AG10803 (cell line): ENCODE results near the gene APBB1IP.
"Not testable (repeated sequence)": the region's sequence is repeated elsewhere in the genome, so short reads cannot be mapped to it uniquely, and the experiment has no call there.

Experiments used
- DNase-seq: peaks from one replicate; pipeline ENCODE4 v3.0.0; 2010; ENCODE audit warnings: low read depth
- H3K4me3 ChIP-seq: 2 replicates; pipeline ENCODE4 v1.5.1; 2011; ENCODE audit warnings: mild to moderate bottlenecking, low read length, control low read depth
- TF ChIP-seq, protein P1 (sequence below): conservative IDR thresholded peaks from 2 replicates; pipeline ENCODE4 v1.5.1; 2011; ENCODE audit warnings: mild to moderate bottlenecking, low read length, control low read depth, inconsistent platforms

APBB1IP gene

DNA sequence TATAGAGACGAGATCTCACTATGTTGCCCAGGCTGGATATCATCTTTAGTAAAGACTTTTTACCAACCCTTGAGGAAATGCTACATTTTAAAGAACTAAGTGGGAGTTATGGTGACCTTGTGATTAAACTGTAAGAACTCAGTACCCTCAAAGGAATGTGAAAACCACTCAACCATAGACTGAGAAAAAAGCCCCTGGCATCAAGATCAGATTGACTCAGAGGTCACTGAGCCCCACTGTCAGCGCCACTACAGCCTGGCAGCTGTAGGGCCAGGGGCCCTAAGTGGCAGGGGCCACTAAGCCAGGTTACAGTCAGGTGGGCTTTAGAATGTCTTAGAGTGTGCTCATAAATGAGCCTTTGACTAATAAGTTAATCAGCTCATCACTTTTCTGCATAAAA, 55.9 kb downstream of the APBB1IP start:
- no peak overlapping the region for H3K4me3 ChIP-seq
- no peak for DNase-seq
- TF ChIP-seq, protein P1, sequence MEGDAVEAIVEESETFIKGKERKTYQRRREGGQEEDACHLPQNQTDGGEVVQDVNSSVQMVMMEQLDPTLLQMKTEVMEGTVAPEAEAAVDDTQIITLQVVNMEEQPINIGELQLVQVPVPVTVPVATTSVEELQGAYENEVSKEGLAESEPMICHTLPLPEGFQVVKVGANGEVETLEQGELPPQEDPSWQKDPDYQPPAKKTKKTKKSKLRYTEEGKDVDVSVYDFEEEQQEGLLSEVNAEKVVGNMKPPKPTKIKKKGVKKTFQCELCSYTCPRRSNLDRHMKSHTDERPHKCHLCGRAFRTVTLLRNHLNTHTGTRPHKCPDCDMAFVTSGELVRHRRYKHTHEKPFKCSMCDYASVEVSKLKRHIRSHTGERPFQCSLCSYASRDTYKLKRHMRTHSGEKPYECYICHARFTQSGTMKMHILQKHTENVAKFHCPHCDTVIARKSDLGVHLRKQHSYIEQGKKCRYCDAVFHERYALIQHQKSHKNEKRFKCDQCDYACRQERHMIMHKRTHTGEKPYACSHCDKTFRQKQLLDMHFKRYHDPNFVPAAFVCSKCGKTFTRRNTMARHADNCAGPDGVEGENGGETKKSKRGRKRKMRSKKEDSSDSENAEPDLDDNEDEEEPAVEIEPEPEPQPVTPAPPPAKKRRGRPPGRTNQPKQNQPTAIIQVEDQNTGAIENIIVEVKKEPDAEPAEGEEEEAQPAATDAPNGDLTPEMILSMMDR: no peak

DNA sequence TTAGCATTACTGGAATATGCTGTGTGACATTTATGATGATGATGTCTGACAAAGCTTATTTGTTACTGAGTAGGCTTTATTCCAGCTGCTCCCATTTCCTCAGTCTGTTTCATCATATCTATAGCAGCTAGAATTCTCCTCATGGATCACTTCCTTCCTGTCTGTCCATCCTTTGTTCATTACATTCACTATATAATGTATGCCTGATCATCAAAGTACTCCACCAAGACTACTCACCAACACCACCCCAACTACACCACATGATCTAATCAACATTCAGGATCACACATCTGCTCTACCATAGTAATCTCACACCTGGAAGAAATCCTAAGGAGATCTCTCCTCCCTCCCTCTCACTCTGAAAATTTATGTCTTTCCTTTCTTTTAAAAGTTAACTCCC, 61.3 kb downstream of the APBB1IP start:
- H3K4me3 ChIP-seq: no peak overlapping the region
- peak; percentile 20 for DNase-seq
- TF ChIP-seq, protein P1: no peak

DNA sequence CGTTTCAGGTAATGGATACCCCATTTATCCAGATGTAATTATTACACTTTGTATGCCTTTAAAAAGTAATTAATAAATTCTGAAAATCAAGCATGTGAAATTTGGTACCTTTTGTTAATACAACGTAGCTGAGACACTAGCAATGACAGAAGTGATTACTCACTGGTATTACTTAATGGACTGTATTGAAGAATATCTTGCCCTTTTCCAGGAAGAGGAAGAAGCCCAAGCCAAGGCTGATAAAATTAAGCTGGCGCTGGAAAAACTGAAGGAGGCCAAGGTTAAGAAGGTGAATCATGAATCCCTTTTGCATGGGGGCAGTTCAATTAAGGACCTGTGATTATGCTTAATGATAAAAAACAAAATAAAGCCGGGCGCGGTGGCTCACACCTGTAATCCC, 64.8 kb downstream of the APBB1IP start:
- no peak overlapping the region for H3K4me3 ChIP-seq
- TF ChIP-seq, protein P1: no peak
- DNase-seq: no peak

DNA sequence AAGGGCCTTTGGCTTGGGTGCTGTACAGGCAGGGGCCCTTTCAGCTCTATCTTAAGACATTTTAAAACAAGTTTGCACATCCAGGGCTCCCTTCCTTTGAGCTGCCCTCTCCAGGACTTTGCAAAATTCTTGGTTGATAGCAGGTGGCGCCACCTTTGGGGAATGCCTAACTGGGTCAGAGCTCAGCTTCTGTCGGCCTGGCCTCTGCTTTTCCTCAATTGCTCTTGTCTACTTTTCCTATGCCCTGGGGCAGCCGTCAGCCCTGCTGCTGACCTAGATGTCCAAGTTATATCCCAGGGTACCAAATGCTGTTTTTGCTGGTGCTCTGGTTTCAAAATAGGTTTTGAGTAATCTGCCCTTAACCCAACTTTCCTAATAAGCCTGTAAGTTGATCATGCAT, 65.8 kb downstream of the APBB1IP start:
- TF ChIP-seq, protein P1: peak; percentile 11; the same call in 1 of the 2 replicates
- no peak for DNase-seq
- no peak overlapping the region for H3K4me3 ChIP-seq

DNA sequence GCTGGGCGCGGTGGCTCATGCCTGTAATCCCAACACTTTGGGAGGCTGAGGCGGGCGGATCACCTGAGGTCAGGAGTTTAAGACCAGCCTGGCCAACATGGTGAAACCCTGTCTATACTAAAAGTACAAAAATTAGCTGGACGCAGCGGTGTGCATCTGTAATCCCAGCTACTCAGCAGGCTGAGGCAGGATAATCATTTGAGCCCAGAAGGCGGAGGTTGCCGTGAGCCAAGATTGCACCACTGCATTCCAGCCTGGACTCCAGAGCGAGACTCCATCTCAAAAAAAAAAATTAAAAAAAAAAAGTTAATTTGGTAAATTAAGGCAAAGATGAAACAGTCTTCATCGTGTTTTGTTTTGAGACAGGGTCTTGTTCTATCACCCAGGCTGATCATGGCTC, 66.3 kb downstream of the APBB1IP start:
- H3K4me3 ChIP-seq, DNase-seq: not testable (repeated sequence)

DNA sequence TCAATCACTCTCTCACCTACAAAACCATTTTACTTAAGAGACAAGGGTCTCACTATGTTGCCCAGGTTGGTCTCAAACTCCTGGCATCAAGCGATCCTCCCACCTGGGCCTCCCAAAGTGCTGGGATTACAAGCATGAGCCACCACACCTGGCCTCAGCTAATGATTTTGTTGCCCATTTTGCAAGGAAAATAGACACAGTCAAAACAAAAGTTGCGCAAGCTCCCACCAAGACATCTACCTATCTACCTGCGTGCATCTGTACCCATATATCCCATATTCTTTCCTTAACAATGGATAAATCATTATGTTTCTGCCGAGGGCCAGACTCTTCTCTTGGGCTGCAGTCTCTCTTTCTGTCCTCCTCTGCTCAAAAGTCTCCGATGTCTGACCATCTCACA, 67.3 kb downstream of the APBB1IP start:
- TF ChIP-seq, protein P1: no peak
- DNase-seq: no peak
- no peak overlapping the region for H3K4me3 ChIP-seq

DNA sequence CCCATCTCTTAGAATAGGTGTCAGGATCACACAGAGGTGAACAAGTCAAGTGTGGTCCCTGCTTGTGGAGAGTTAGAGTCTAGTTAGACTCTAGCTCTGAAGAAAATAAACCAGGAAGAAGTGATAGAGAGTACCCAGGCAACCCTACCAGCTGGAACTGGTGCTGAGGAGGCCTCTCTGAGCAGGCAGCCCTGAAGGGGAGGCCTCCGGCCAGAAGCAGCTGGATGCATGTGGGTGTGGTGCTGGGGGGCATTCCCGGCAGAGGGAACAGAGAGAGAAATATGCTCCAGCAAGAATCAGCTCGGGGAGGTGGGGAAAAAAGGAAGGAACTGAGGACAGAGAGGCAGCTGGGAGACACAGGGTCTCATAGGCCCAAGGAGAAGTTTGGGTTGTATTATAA, 68.6 kb downstream of the APBB1IP start:
- DNase-seq: no peak
- TF ChIP-seq, protein P1: no peak
- no peak overlapping the region for H3K4me3 ChIP-seq

DNA sequence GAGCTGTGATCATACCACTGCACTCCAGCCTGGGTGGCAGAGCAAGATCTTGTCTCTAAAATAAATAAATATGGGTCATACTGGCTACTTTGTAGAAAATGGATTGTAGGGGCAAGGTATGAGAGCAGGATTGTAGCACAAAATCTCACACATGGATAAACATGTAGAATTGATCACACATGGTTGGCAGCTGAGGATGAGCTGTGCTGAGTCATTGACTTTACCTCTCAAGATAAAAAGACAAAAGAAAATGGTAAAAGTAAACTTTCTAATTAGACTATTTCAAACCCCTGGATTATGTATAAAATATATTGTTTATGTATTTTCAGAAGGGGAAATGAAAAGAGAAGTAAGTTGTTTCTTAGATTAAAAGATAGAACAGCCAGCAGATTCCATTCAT, 69.3 kb downstream of the APBB1IP start:
- peak; percentile 30 for DNase-seq
- no peak overlapping the region for H3K4me3 ChIP-seq
- TF ChIP-seq, protein P1: no peak
